Gastroesophageal sphincter (tissue), 4 donors: ENCODE measurements around the gene C1QTNF8. TPM values are rescaled to one million over a fixed set of nuclear protein-coding genes. Genes with fewer than 3 reads are reported as not detected.

ENCODE experiments used
- ATAC-seq: fragments of 150-250 bp; one replicate; pipeline ENCODE4 v1.9.1; 2016; ENCODE audit warnings: mild to moderate bottlenecking, moderate library complexity
- H3K27ac ChIP-seq, 4 donors: fragments of 200-600 bp; sonication (generic) in 3 of 4; 1 replicate in 3 of 4; 2 replicates in 1 of 4; pipeline ENCODE4 v1.5.1; 2016 to 2019
- H3K27me3 ChIP-seq: fragments of 200-600 bp; sonication (generic); one replicate; pipeline ENCODE4 v1.5.1; 2019
- H3K36me3 ChIP-seq, 2 donors: fragments of 200-600 bp; sonication (generic); one replicate each; pipeline ENCODE4 v1.5.1; 2019; ENCODE audit warnings: control low read depth in 1 of 2
- H3K4me1 ChIP-seq, 3 donors: fragments of 200-600 bp; sonication (generic); 1 replicate in 2 of 3; 2 replicates in 1 of 3; pipeline ENCODE4 v1.5.1; 2016 to 2019; ENCODE audit warnings: control low read depth in 2 of 3
- H3K4me3 ChIP-seq, 2 donors: fragments of 200-600 bp; sonication (generic); one replicate each; pipeline ENCODE4 v1.5.1; 2019; ENCODE audit warnings: mild to moderate bottlenecking in 1 of 2, moderate library complexity in 1 of 2
- H3K9me3 ChIP-seq, 3 donors: fragments of 200-600 bp; sonication (generic); one replicate each; pipeline ENCODE4 v1.5.1; 2017 to 2019; ENCODE audit warnings: control low read depth in 2 of 3
- EP300 ChIP-seq: sonication (generic); formaldehyde crosslinking; IDR thresholded peaks from one replicate; pipeline ENCODE4 v1.6.1; 2017; ENCODE audit warnings: antibody characterized with exemption, mild to moderate bottlenecking
- POLR2A ChIP-seq, 2 donors: fragments of 450-650 bp; IDR thresholded peaks; one replicate each; pipeline ENCODE4 v1.6.1; 2017; ENCODE audit warnings: antibody characterized with exemption in 2 of 2, mild to moderate bottlenecking in 2 of 2, moderate library complexity in 1 of 2
- POLR2AphosphoS5 ChIP-seq: sonication (generic); formaldehyde crosslinking; IDR thresholded peaks from one replicate; pipeline ENCODE4 v1.6.1; 2017; ENCODE audit warnings: antibody characterized with exemption
- WGBS, 2 donors: methylation state at CpG; one replicate each; pipeline ENCODE4 v1.1.5; 2018; ENCODE audit warnings: low coverage in 1 of 2; 5-methylcytosine and 5-hydroxymethylcytosine counted together
- total RNA-seq, 4 donors: library from RNA; depleted of rRNA; stranded (reverse); fragments of >200 nt; gene quantifications; one replicate each; pipeline ENCODE4 v1.1.0, GENCODE V29; 2016
- TF ChIP-seq, protein P1 (sequence below), 4 experiments: fragments of 200-600 bp in 2 of 4; fragments of 450-650 bp in 2 of 4; sonication (generic) in 1 of 4; IDR thresholded peaks; one replicate each; pipeline ENCODE4 v1.5.1; 2017 to 2019; ENCODE audit warnings: antibody characterized with exemption in 4 of 4, mild to moderate bottlenecking in 2 of 4, moderate library complexity in 2 of 4

C1QTNF8 gene
- total RNA-seq, 4 donors from 2014 or later: not detected

DNA sequence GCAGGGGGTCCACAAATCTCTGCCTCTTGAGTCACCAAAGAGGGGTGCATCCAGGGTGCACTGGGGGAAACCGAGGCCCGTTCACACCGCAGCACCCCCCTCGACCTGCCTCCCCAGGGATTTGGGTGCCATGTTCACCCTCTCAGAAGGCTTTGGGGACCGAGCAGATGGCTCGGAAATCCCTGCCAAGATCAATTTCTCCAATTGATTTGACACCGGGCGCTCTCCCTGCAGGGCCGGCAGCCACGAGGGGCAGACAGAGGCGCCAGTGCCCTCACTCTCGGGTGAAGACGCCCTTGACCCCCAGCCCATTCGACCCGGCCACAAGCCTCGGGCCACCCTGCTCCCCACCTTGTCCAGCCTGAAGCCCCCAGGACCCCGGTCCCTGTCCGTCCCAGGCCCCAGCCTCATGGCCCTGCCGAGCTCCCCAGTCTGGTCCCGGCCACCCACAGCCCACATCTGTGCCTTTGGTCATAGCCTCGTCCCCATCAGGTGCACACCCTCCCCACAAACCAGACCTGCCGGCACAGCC lies 14.2 kb downstream of the C1QTNF8 start:
- H3K4me1 ChIP-seq: peaks cover 0 to 10% (median 0%) of the 10 kb centered on the region in 3 donors
- peaks cover 99% of the 10 kb centered on the region for H3K27me3 ChIP-seq
- H3K27ac ChIP-seq: no peak overlapping the region

DNA sequence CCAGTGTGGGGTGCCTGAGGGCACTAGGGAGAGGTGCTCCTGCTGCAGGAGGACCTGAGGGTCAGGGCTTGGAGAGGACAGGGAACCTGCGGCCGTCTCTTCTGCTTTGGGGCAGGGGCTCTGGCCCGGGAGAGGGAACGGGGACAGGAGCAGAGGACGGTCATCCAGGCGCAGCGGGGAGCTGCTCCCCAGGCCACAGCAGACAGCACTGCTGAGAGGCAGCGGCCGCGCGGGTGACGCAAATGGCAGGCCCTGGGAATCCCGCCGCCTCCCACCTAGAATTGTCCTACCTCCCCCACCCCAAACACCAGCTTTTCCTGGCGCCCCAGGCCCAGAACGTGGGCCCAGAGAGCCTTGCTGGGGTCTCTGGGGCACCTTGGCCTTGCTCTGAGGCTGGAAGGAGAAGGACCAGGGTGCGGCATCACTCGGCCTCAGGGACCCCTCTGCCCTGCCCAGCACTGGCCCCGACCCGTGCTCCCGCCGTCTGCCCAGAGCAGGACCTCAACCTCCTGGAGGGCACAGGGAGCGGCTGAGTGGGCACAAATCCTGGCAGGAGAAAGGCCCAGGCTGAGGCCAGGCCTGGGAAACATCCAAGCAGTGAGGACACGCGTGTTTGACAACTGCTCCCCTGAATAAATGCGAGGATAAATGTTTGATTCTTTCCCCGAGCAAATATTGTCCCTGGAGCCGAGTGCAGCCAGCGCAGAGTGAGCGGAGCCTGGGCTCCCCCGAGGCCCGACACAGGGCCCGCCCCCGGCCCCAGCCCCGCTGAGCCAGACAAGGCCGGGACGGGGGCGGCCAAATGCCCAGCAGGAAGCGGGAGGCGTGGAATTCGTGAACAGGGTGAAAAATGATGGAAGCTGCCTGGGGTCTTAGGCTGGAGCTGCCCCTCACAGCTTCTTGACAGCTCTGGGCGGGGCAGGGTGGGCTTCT lies 15.0 kb downstream of the C1QTNF8 start:
- Histone ChIP-seq H3K4me3 (no peak overlapping the region), H3K27me3 (peaks cover 99% of the 10 kb centered on the region)

More for the DNA sequence above, 14.2 kb downstream of the C1QTNF8 start:
- H3K4me3 ChIP-seq: no peak overlapping the region
- H3K9me3 ChIP-seq: peaks cover 0 to 33% (median 0%) of the 10 kb centered on the region in 3 donors
- 77% methylated on average over 6 of the region's 22 CpGs; no CpG with 5 or more reads in 1 of the 2 donors for WGBS, 2 donors
- H3K36me3 ChIP-seq: no peaks in the 10 kb centered on the region
- no peak for ATAC-seq
- TF ChIP-seq, protein P1, sequence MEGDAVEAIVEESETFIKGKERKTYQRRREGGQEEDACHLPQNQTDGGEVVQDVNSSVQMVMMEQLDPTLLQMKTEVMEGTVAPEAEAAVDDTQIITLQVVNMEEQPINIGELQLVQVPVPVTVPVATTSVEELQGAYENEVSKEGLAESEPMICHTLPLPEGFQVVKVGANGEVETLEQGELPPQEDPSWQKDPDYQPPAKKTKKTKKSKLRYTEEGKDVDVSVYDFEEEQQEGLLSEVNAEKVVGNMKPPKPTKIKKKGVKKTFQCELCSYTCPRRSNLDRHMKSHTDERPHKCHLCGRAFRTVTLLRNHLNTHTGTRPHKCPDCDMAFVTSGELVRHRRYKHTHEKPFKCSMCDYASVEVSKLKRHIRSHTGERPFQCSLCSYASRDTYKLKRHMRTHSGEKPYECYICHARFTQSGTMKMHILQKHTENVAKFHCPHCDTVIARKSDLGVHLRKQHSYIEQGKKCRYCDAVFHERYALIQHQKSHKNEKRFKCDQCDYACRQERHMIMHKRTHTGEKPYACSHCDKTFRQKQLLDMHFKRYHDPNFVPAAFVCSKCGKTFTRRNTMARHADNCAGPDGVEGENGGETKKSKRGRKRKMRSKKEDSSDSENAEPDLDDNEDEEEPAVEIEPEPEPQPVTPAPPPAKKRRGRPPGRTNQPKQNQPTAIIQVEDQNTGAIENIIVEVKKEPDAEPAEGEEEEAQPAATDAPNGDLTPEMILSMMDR (IDR thresholded peaks at IDR 0.05): no peak
- TF ChIP-seq EP300 (no peak), POLR2AphosphoS5 (no peak), POLR2A (IDR thresholded peaks at IDR 0.05) (no peak)

DNA sequence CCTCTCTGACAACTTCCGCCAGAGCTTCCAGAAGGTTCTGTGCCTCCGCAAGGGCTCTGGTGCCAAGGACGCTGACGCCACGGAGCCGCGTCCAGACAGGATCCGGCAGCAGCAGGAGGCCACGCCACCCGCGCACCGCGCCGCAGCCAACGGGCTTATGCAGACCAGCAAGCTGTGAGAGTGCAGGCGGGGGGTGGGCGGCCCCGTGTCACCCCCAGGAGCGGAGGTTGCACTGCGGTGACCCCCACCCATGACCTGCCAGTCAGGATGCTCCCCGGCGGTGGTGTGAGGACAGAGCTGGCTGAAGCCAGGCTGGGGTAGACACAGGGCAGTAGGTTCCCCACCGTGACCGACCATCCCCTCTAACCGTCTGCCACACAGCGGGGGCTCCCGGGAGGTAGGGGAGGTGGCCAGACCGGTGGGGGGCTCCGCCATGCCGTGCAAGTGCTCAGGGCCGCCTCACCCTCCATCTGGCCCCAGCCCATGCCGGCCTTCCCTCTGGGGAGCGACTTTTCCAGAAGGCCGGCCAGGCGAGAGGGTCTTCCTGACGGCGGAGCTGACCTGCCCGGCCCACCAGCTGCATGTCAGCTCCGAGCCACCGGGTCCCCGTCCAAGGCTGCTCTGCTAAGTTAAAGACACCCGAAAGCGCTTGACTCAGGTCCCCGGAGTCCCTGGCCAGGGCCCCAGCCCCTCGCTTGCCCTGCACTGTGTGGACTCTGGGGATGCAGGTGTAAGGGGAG lies 16.1 kb downstream of the C1QTNF8 start:
- Histone ChIP-seq H3K4me3 (no peak overlapping the region), H3K9me3 (peaks cover 0 to 18% (median 0%) of the 10 kb centered on the region in 3 donors), H3K27ac (no peak overlapping the region), H3K36me3 (no peaks in the 10 kb centered on the region), H3K4me1 (peaks cover 0 to 10% (median 0%) of the 10 kb centered on the region in 3 donors), H3K27me3 (peaks cover 98% of the 10 kb centered on the region)
- no CpG with 5 or more reads among the region's 45 CpGs for WGBS, 2 donors
- no peak for ATAC-seq
- TF ChIP-seq, protein P1 (IDR thresholded peaks at IDR 0.05): no peak
- TF ChIP-seq EP300 (no peak), POLR2A (IDR thresholded peaks at IDR 0.05) (no peak)

More for the DNA sequence above, 15.0 kb downstream of the C1QTNF8 start:
- Histone ChIP-seq H3K4me1 (peaks cover 0 to 10% (median 0%) of the 10 kb centered on the region in 3 donors), H3K36me3 (no peaks in the 10 kb centered on the region), H3K27ac (no peak overlapping the region), H3K9me3 (peaks cover 0 to 29% (median 0%) of the 10 kb centered on the region in 3 donors)
- no peak for TF ChIP-seq EP300
- no peak for TF ChIP-seq POLR2AphosphoS5
- WGBS, 2 donors: 73% methylated on average over 8 of the region's 42 CpGs; no CpG with 5 or more reads in 1 of the 2 donors
- ATAC-seq: no peak

DNA sequence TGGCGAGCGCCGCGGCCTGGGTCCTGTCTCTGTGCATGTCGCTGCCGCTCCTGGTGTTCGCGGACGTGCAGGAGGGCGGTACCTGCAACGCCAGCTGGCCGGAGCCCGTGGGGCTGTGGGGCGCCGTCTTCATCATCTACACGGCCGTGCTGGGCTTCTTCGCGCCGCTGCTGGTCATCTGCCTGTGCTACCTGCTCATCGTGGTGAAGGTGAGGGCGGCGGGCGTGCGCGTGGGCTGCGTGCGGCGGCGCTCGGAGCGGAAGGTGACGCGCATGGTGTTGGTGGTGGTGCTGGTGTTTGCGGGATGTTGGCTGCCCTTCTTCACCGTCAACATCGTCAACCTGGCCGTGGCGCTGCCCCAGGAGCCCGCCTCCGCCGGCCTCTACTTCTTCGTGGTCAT lies 16.7 kb downstream of the C1QTNF8 start:
- Histone ChIP-seq H3K4me1 (peaks cover 0 to 10% (median 0%) of the 10 kb centered on the region in 3 donors), H3K36me3 (no peaks in the 10 kb centered on the region), H3K27ac (no peak overlapping the region), H3K4me3 (no peak overlapping the region), H3K27me3 (peaks cover 98% of the 10 kb centered on the region), H3K9me3 (peaks cover 0 to 12% (median 0%) of the 10 kb centered on the region in 3 donors)
- ATAC-seq: no peak
- WGBS, 2 donors: 93% methylated on average over 16 of the region's 43 CpGs; no CpG with 5 or more reads in 1 of the 2 donors
- TF ChIP-seq POLR2A (IDR thresholded peaks at IDR 0.05): no peak
- TF ChIP-seq EP300: no peak
- no peak for TF ChIP-seq POLR2AphosphoS5
- TF ChIP-seq, protein P1 (IDR thresholded peaks at IDR 0.05): no peak

DNA sequence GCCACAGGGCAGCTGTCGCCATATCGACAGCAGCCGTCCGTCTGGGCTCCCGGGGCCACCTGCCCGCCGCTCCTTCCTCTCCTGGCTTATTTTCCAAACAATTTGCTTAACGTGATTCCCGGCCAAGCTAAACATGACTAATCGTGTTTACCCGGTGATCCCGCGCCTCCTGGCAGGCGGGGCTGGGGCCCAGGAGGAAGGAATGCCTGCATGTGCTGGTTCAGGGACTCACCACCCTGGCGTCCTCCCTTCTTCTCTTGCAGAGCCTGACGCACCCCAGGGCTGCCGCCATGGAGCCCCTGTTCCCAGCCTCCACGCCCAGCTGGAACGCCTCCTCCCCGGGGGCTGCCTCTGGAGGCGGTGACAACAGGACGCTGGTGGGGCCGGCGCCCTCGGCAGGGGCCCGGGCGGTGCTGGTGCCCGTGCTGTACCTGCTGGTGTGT lies 17.4 kb downstream of the C1QTNF8 start:
- Histone ChIP-seq H3K27me3 (peaks cover 98% of the 10 kb centered on the region), H3K4me3 (no peak overlapping the region), H3K27ac (no peak overlapping the region), H3K4me1 (peaks cover 0 to 10% (median 0%) of the 10 kb centered on the region in 3 donors), H3K36me3 (no peaks in the 10 kb centered on the region), H3K9me3 (peaks cover 0 to 4% (median 0%) of the 10 kb centered on the region in 3 donors)
- peak; percentile 27 for ATAC-seq
- no peak for TF ChIP-seq POLR2A (IDR thresholded peaks at IDR 0.05)
- TF ChIP-seq, protein P1 (IDR thresholded peaks at IDR 0.05): no peak
- no peak for TF ChIP-seq EP300
- no peak for TF ChIP-seq POLR2AphosphoS5
- 33% methylated on average over 6 of the region's 28 CpGs; no CpG with 5 or more reads in 1 of the 2 donors for WGBS, 2 donors
